Progenitor cell of endocrine pancreas (in vitro differentiated cells): Measurements from ENCODE around the gene FAM241A. TPM values are rescaled to one million over a fixed set of nuclear protein-coding genes. Genes with fewer than 3 reads are reported as not detected.

Experiments used
- DNase-seq: peaks from one replicate; pipeline ENCODE4 v3.0.0; 2021; ENCODE audit warnings: low spot score; ENCODE audit not compliant: unreplicated experiment
- H3K27ac Mint-ChIP-seq: 2 replicates; pipeline ENCODE4 v1.8.0; 2021; ENCODE audit warnings: mild to moderate bottlenecking, moderate library complexity, mixed read lengths
- H3K27me3 Mint-ChIP-seq: 2 replicates; pipeline ENCODE4 v1.8.0; 2021; ENCODE audit warnings: mixed read lengths
- H3K36me3 Mint-ChIP-seq: 2 replicates; pipeline ENCODE4 v1.8.0; 2022; ENCODE audit warnings: mixed read lengths; ENCODE audit not compliant: insufficient read depth
- H3K4me1 Mint-ChIP-seq: 2 replicates; pipeline ENCODE4 v1.8.0; 2021; ENCODE audit warnings: low read depth, mixed read lengths
- H3K4me3 Mint-ChIP-seq: 2 replicates; pipeline ENCODE4 v1.8.0; 2021; ENCODE audit warnings: low read depth, mild to moderate bottlenecking, moderate library complexity, mixed read lengths
- H3K9me3 Mint-ChIP-seq: 2 replicates; pipeline ENCODE4 v1.8.0; 2021; ENCODE audit warnings: low read depth, mixed read lengths
- CTCF ChIP-seq: fragments of 200-600 bp; sonication (generic); IDR thresholded peaks from one replicate; pipeline ENCODE4 v1.5.0; 2021; ENCODE audit warnings: antibody characterized with exemption, mild to moderate bottlenecking; ENCODE audit not compliant: unreplicated experiment
- total RNA-seq: library from RNA; stranded (reverse); gene quantifications from 2 replicates; pipeline ENCODE4 v1.2.1, GENCODE V29; 2021

The FAM241A gene
- total RNA-seq, 1 donor from 2014 or later = 0.22 TPM

DNA sequence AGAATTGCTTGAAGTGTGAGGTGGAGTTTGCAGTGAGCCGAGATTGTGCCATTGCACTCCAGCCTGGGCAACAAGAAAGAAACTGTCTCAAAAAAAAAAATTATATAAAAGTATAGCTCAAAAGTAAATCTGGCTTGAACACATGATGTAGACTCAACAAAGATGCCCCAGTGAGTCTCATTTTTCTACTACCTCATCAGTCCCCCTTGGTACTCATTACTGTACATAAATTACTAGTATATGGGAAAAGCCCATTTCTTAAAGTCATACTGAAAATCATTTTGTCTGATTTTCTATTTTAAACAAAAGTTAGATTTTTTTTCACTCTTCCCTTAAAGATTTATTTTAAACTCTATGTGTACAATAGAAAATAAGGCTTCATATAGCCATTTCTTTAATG, 39.2 kb downstream of the FAM241A start:
- no peak for DNase-seq
- H3K9me3 Mint-ChIP-seq = no peaks in the 10 kb centered on the region
- TF ChIP-seq CTCF = no peak

GRCh38 chr4:112185334-112185733, 40.1 kb downstream of the FAM241A start:
- no peaks in the 10 kb centered on the region for H3K9me3 Mint-ChIP-seq

More for the DNA sequence above, 39.2 kb downstream of the FAM241A start:
- Mint-ChIP-seq H3K27me3 (no peaks in the 10 kb centered on the region), H3K27ac (no peak overlapping the region), H3K4me3 (no peak overlapping the region), H3K4me1 (peaks cover 5% of the 10 kb centered on the region), H3K36me3 (no peaks in the 10 kb centered on the region)

GRCh38 chr4:112185740-112186670, 40.8 kb downstream of the FAM241A start:
- H3K4me1 Mint-ChIP-seq = peaks cover 5% of the 10 kb centered on the region
- no peak overlapping the region for H3K4me3 Mint-ChIP-seq
- H3K27ac Mint-ChIP-seq = no peak overlapping the region
- no peak for DNase-seq
- H3K9me3 Mint-ChIP-seq = no peaks in the 10 kb centered on the region
- no peaks in the 10 kb centered on the region for H3K36me3 Mint-ChIP-seq
- no peaks in the 10 kb centered on the region for H3K27me3 Mint-ChIP-seq
- no peak for TF ChIP-seq CTCF

More at GRCh38 chr4:112185334-112185733, 40.1 kb downstream of the FAM241A start:
- TF ChIP-seq CTCF = no peak
- no peaks in the 10 kb centered on the region for H3K36me3 Mint-ChIP-seq
- H3K4me3 Mint-ChIP-seq = no peak overlapping the region
- no peaks in the 10 kb centered on the region for H3K27me3 Mint-ChIP-seq
- peaks cover 5% of the 10 kb centered on the region for H3K4me1 Mint-ChIP-seq
- no peak overlapping the region for H3K27ac Mint-ChIP-seq
- DNase-seq = no peak

- Mint-ChIP-seq H3K4me1 (no peaks in the 10 kb centered on the region), H3K4me3 (no peak overlapping the region), H3K27me3 (no peaks in the 10 kb centered on the region), H3K36me3 (no peaks in the 10 kb centered on the region), H3K27ac (no peak overlapping the region), H3K9me3 (no peaks in the 10 kb centered on the region)
- TF ChIP-seq CTCF = no peak
- DNase-seq = no peak
Measured at GRCh38 chr4:112189754-112190153, 44.5 kb downstream of the FAM241A start.

GRCh38 chr4:112190684-112191083, 45.4 kb downstream of the FAM241A start:
- H3K27me3 Mint-ChIP-seq = no peaks in the 10 kb centered on the region
- H3K4me1 Mint-ChIP-seq = no peaks in the 10 kb centered on the region
- no peak overlapping the region for H3K4me3 Mint-ChIP-seq

More at GRCh38 chr4:112190684-112191083, 45.4 kb downstream of the FAM241A start:
- no peak for TF ChIP-seq CTCF
- Mint-ChIP-seq H3K36me3 (no peaks in the 10 kb centered on the region), H3K9me3 (no peaks in the 10 kb centered on the region), H3K27ac (no peak overlapping the region)
- DNase-seq = no peak
